GM21390 (cell line): ENCODE results near the gene ANO7.

Source experiments
- ATAC-seq: cut with Tn5 transposase; IDR thresholded peaks from one replicate; pipeline ENCODE4 v1.9.1; 2021; ENCODE audit not compliant: unreplicated experiment

Gene ANO7

DNA sequence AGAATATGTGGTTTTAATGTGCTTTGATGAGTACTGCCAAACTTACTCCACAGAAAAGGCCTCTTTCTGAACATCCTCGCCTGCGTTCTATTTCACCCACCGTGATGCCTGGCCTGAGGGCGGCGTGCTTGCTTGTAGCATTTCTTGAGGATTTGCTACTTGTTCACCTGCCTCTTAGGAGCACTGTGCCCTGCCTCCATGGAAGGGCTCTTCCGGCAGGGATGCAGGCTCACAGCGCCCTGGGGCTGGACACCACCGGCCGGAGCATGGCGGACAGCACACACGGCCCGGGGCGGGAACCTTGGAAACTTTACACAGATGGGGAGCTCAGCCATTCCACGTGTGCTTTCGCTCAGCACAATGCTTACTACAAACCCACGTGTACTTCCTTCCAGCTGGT is 37.1 kb downstream of the ANO7 start:
- ATAC-seq: no peak

DNA sequence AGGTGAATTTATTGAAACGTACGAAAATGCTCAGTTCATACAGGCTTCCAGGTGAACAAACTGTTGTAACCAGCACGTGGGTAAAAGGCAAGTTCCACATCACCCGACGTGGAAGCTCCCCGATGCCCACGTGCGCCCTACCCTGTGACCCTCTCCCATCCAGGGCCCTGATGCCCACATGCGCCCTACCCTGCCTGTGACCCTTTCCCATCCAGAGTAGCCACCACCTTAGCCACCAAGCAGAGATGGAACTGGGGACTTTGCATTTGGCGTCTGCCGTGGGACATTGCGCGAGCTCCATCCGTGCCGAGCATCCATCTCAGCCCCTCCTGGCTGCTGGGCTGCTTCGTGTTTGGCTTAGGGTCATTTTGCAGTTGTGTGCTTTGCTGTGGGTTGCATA is 37.5 kb downstream of the ANO7 start:
- ATAC-seq: no peak

DNA sequence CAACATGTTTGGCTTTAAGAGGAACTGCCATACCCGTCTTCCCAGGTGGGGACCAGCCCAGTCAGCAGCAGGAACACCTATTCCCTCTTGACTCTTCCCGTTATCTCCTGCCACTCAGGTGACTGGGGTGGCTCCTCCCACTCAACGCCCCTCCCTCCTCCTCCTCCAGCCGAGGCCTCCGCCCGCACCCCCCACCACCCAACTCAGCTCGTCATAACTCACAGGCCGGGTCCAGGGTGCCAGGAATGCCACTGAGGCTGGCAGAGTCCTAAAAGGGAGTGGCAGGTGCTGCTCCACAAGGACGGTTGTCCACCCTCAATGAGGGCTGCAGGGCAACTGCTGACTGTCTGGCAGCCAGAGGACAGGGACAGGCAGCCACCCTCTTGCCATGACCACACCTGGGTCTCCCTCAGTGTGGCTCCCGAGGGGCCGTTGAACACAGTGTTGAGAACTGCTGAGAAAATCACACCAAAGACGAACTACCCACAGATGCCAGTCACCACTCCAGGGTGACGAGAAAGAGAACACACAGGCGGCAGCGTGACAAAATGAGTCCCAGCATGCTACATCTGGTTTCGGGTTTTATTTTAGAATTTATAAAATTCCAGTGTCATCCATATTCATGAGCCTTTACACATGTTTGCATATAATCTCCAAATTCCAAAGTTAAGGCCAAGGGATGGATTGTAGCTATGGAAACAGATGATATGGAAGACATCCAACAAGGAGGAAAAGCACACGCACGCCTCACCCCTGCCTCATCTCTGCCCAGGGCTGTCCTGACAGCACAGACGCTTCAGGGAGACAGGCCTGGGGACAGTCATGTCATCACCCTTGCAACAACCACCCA is 38.5 kb downstream of the ANO7 start:
- ATAC-seq: no peak

DNA sequence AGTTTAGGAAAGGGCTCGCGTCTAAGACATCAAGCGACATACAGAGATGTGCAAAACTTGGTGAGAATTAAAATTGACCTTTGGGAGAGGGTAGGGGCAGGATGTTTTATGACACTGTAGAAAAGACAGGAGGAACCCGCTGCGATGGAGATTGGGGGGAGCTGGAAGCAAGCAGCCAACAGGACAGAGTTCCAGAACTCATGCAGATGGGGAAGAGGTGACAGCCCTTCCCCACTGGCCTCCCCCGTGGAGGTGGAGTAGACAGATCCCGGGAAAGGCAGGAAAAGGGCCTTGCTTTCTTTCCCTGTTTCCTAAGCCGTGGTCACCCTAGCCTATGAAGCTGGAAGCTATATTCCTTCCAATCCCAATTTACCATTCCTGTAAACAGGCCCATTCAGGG is 39.1 kb downstream of the ANO7 start:
- no peak for ATAC-seq

DNA sequence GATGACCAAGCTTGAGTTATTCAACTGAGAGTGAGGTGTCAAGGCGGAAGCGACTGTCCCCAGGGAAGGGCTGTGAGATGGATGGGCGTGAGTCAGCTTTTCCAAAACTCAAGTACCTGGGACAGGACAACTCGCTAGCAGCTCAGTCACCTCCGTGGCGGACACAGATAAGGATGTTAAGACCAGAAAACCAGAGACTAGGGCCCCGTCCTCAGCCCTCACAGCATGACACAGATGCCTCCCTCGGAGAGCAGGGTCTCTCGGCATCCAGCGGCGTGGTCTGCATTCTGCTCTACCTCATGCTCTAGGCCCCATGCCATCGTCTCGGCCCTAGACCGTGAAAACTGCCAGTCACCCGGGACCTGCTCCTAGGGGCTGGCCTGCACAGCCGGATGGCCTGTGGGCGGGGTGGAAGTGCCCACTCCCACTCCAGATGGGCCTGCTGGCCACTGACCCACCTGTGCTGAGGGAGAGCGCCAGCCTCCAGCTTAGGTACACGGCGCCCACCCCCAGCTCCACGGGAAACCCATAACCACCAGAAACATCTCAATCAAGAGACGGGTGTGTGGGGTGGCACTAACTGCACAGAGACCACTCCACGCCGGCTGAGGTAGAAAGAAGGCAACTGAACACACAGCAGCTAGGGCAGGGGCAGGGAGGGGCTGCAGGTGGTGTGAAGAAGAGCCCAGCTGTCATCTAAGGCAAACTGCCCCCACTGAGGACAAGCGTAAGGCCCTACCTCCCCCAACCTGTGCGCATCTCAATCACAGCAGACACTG is 39.8 kb downstream of the ANO7 start:
- no peak for ATAC-seq

DNA sequence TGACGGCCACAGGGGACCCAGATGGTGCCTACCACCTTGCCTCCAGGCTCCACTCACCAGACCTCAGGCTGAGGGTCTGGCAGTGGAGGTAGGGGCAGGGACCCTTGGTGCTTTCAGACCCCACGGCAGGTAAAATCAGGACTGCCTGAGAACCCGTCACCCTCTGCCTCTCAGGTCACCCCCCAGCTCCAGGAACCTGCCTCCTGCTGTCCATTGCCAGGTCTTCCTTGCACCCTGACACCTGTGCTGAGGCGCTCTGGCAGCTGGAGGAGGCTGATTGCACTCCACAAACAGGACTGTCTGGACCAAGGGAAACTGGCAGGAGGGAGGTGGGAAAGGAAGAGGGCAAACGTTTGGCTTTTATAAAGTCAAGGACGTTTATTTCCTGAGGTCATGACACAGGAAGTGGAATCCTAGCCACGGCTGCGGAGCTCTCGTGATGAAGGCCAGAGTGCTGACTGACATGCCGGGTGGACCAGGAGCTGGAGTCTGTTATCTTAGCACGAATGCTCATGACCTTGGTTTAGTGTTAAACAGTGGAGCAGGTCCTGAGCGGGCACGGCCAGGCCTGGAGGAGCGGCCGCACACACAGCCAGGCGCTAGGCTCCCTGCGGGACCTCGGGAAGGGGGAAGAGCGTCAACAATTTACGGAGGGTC is 40.5 kb downstream of the ANO7 start:
- ATAC-seq: no peak

DNA sequence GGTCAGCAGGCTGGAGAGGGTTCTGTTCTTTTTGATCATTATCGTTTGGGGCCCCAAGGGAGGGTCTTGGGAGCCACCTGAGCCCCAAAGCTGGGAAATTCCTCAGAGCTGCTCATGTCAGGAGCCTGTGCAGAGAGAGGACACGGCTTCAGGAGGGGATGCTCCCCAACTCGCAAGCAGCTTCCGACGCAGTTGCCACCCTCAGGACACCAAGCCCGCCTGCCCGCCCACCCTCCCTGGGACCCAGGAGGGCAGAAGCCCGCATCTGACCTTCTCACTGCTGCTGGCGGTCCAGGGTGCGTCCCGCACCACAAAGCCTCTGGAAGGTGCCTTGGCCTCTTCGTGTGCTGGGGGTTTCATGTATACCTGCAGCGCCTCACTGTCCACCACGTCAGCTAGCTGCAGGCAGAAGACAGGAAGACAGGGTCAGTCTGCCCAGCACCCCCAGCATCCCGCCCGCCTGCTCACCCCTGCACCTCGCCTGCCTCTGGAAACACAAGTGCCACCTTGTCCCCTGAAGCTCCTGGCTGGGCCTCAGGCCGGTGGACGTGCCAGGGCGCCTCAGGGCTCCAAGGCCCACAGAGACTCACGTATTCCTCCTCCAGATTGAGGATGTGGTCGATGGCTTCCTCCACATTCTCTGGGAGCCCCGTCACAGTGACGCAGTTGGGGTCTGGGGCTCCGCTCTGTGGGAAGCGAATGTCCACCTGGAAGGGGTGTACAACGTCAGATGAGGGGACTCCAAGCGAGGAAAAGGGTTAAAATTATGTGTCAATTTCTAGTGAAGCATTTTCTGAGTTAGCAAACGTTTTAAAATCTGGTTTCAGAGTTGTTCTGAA is 41.3 kb downstream of the ANO7 start:
- ATAC-seq: no peak

DNA sequence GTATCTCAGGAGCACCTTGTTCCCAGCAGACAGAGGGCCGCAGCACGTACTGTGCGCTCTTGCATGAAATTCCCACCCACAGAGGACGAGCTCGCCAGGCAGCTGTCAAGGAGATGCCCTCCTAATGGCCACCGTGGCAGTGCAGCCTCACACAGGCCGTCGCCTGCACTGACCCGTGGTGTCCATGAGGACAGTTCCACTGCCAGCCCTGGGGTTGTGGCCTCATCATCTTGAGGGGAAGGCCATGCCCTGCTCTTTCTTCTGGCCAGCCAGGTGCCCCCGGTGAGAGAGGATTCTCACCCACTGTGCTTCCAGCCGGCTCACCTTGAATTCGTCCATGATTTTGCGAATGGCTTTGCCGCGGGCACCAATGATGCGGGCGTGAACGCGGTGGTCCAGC is 42.0 kb downstream of the ANO7 start:
- no peak for ATAC-seq

DNA sequence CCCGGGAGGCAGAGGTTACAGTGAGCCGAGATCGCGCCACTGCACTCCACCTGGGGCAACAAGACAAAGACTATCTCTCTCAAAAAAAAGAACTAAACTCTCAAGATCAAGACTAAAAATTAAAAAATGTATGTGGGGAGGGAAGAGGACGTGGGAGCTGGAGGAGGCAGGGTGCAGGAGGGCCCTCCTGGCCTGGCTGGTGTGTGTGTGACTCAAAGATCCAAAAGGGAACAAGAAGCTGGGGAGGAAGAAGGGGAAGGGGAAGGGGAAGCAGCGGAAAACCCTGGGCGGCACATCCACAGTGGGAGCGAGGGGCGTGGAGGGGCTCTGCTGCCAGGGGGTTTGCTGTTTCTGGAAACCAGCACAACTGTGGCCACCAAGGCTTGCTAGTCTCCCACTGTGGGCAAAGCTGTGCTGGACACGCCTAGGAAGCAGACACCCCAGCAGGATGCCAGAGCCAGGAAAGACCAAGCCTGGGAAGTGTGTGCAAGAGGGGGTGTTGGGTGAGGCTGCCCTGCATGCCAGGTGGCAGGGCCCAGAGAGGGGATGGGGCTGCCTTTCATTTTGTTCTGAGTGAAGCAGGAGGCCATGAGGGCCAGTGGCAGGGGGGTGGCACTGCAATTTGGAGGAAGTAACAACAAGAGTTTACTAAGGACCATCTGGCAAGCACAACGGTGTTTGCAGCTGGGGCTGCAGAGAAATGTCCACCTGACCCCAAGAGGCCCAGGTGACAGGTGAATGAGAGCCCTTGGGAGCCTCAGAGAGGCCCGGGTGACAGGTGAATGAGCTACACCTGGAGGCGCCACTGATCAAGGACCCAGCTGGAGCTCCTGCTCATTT is 44.5 kb downstream of the ANO7 start:
- no peak for ATAC-seq

DNA sequence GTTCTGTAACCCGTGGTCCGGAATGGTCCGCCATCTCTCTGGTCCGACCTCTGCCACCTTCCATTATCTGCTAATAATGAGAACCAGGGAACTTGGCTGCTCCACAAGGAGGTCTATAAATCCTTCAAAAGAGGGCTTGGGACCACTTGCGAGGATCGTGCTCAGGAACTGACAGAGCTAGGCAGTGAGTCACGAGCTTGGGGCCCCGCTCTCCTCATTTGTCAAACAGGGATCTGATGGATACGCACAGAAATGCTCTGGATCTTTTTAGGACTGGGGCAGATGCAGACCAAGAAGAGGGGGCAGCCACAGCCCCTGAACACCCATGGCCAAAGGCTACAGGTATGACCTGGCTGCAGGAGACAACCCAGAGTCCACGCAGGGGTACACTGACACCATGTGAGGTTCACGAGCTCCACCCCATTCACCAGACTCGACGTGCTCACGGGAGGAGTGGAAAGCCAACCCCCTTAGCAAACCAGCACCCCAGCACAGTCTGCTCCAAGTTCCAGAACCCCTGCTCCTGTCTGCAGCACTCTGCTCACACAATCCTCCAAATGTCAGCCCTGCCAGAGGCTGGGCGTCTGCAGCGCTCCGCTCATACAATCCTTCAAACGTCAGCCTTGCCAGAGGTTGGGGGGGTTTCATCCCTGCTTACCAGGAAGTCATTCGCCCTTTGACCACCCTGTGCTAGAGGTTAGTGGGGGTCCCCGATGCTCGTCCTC is 45.8 kb downstream of the ANO7 start:
- no peak for ATAC-seq

DNA sequence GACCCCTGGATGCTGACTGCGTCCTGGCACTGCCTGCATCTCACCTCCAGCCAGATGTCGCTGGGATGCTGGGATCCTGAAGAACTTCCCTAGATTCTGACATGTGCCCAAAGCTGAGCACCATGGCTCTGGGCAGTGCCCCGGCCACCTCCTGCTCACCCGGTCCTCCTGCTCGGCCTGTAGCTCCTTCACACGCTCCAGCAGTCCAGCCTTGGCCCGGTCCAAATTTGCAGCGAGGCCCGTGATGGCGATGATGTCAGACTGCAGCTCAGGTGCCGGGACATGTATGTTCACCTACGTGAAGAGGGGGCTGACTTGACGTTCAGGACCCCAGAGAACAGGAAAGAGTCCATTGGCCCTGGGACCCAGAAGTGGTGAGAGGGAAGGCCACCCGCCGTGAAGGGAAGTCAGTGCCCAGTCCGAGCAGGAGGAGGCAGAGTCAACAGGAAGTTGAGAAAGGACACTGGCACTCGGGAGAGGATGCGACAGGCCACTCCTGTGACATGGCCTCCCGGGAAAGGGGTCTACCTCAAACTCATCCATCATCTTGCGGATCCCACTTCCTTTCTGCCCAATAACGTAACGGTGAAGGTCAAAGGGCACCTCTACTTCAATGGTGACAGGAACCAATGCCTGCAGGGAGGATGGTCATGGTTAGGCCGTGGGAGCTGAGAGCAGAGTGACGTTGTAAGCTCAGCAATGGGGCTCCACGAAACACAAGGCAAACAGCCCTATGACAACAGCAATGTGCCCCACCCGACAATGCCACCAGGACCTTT is 46.7 kb downstream of the ANO7 start:
- ATAC-seq: no peak

DNA sequence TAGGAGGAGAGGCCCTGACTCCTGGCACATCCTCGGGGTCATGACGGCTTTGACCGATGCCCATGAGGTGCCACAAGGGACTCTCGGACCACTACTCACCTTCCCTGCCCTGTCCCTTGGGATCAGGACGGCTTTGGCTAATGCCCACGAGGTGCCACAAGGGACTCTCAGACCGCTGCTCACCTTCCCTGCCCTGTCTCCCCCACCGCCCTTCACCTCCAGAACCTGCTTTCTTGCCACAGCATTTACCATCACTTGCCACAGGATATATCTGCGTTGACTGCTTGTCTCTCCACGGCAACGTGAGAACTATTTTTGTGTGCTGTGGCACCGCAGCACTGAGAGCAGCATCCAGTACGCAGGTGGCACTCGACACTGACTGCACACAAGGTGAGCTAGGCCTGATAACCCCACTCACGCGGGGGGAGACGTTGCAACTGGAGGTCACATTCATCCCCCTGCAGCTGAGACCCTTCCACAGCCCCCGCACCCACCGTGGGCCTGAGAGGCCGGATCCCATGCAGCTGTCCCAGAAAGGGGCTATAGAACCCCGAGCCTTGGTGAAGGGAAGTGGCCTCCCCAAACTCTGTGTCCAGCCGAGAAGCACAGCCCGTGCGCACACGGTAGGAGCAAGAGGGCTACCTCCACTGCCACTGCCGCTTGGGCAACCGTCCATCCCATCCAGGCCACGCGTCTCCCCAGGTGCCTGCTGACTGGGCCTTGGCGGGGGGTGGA is 47.5 kb downstream of the ANO7 start:
- ATAC-seq: no peak

DNA sequence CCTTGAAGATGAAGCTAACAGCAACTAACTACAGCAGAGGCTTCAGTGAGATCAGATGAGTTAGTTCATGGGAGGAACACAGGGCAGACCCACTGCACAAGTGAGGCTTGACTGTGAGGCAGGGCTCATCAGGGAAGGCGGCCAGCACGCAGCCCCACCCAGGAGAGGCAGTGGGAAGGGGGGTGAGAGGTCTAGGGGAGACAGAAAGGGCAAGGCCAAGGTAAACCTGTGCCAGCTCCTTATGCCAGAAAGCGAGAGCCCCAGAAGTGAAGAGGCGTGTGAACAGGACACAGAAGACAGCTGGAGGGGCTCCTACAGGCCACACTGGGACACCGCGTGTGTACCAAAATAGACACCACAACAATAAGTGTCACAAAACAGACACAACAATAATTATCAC is 48.6 kb downstream of the ANO7 start:
- ATAC-seq: no peak

DNA sequence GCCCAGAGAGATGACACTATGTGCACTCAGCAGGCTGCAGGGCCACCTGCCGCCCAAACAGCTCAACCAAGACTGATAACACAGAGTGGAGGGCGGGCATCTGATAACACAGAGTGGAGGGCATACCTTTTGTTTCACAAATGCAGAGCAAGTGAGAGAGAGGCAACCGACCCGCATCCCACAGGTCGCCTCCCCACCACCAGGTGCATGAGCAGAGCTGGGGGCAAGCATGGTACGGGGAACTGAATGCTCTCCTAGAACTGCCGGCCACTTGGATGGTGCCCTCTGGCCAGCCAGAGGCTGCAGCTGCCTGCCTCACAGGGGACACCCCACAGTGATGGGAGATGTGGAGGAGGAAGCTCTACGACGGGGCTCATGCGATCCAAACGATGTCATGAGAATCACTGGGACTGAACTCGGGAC is 49.5 kb downstream of the ANO7 start:
- ATAC-seq: no peak

DNA sequence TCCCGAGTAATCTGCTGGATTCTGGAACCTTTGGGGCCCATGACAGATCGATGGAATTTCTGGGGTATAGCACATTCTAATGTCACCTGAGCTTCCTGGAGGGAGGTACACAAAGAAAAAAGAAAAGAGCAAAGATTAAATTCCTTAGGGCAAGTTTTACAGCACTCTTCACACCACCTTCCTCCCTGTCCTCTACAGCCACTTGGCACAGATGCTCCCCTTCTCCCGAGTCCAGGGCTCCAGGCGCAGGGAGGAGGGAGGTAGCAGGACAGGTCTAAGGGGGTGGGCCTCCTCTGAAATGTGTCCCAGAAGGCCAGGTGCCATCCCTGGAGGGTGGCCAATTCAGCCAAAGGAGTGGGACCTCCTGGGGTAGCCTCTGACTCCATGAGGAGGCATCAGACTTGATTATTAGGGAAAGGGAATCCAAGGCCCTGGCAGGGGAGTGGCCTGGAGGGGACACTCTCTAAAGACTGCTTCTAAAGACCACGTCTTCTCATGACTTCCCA is 50.3 kb downstream of the ANO7 start:
- no peak for ATAC-seq

DNA sequence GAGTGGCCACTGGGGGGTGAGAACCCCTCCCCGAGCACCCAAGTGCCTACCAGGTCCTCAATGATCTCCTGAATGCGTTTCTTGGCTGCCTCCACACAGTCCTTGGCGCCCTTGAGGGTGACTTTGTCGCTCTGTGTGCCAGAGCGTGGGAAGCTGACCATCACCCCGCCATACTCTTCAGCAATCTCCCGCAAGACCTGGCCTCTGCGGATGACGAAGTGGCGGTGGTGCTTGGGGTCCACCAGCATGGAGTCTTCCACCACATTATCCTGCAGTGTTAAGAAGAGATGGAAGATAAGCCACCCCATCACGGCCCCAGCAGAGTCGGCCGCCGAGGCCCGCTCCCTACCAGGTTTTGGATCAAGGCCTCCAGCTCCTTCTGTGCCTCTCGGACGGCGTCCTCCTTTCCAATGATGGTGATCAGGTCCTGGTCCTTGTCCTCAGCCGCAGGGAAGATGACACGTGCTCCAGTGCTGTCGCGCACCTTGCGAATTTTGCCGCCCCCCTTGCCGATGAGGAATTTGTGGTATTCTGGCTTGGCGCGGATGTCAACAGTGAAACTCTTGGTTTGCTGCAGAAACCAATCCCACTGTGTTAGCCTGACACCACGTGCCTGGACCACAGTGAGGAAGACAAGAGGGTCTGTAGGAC is 51.2 kb downstream of the ANO7 start:
- ATAC-seq: no peak

DNA sequence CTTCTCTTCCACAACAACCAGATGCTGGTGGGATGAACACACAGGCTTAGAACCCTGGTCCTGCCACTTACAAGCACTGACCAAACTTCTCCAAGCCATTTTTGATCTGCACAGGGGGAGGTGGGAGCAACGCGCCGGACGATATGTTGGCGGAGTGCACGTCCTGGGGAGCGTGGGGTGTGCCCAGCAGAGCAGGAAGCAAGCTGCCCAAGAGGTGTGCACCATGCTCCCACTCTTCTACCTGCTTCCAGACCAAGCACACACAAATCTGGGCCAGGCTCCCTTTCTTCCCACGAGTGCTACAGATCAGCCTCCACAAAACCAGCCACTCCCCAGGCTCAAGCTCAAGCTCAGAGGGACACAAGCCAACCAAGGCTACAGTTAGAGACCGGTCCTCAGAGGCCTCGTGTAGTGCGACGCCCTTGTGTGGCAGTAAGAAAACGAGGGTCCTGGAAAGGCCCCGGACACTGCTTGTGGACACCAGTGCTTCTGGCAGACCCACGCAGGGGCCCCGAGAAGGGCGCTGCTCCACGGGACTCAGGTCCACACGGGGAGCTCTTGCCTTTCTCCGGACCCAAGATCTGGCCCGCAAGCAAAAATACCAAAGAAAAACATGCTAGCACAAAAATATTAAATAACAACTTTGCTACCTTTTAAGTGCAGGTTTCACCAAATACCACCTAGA is 52.0 kb downstream of the ANO7 start:
- no peak for ATAC-seq
